Tibial artery (tissue), 4 donors: ENCODE results near the gene CREB5.

Source experiments
- DNase-seq, 2 donors: peaks; one replicate each; pipeline ENCODE4 v3.0.0-alpha.2; 2019
- H3K27ac ChIP-seq, 2 donors: fragments of 200-600 bp; sonication (generic) in 1 of 2; 1 replicate in 1 of 2; 2 replicates in 1 of 2; pipeline ENCODE4 v1.5.1; 2018 to 2019; ENCODE audit warnings: mild to moderate bottlenecking in 1 of 2
- H3K27me3 ChIP-seq, 2 donors: fragments of 200-600 bp; sonication (generic) in 1 of 2; one replicate each; pipeline versions ENCODE4 v1.5.1 to v1.6.0; 2016 to 2019
- H3K36me3 ChIP-seq, 3 donors: fragments of 200-600 bp; sonication (generic) in 2 of 3; one replicate each; pipeline ENCODE4 v1.5.1; 2016 to 2019; ENCODE audit warnings: mild to moderate bottlenecking in 2 of 3
- H3K4me1 ChIP-seq, 4 donors: fragments of 200-600 bp; sonication (generic) in 2 of 4; 1 replicate in 3 of 4; 2 replicates in 1 of 4; pipeline ENCODE4 v1.5.1; 2016 to 2019
- H3K4me3 ChIP-seq, 2 donors: fragments of 200-600 bp; sonication (generic) in 1 of 2; 1 replicate in 1 of 2; 2 replicates in 1 of 2; pipeline ENCODE4 v1.5.1; 2018 to 2019; ENCODE audit warnings: mild to moderate bottlenecking in 2 of 2
- H3K9me3 ChIP-seq, 3 donors: fragments of 200-600 bp; sonication (generic) in 1 of 3; one replicate each; pipeline ENCODE4 v1.5.1; 2016 to 2019
- CTCF ChIP-seq, 2 experiments: fragments of 200-600 bp in 1 of 2; fragments of 450-650 bp in 1 of 2; IDR thresholded peaks; one replicate each; pipeline ENCODE4 v1.5.1; 2017 to 2019; ENCODE audit warnings: antibody characterized with exemption in 2 of 2, mild to moderate bottlenecking in 1 of 2, moderate library complexity in 1 of 2
- intact Hi-C: fragments of 100-400 bp; cut with DNase I; formaldehyde crosslinking; loops from one replicate; pipeline ENCODE4 v1.15.0; 2023; ENCODE audit warnings: low total_unique reads

Gene CREB5

GRCh38 chr7:28539289-28539981 is 127.1 kb downstream of the CREB5 start:
- TF ChIP-seq CTCF (IDR thresholded peaks at IDR 0.05) = no peak
- H3K9me3 ChIP-seq = no peaks in the 10 kb centered on the region
- no peaks in the 10 kb centered on the region for H3K36me3 ChIP-seq
- H3K27ac ChIP-seq = no peak overlapping the region
- no peaks in the 10 kb centered on the region for H3K27me3 ChIP-seq
- no peak for DNase-seq
- peaks cover 0 to 22% (median 0%) of the 10 kb centered on the region in 4 donors for H3K4me1 ChIP-seq
- intact Hi-C loops = loop anchor here (10.0 kb wide), 1 partner anchor 145 kb away; no protein-coding TSS in a partner anchor
- H3K4me3 ChIP-seq = no peak overlapping the region

- H3K9me3 ChIP-seq = no peaks in the 10 kb centered on the region
- no peak overlapping the region for H3K4me3 ChIP-seq
- peaks cover 0 to 18% (median 0%) of the 10 kb centered on the region in 4 donors for H3K4me1 ChIP-seq
- H3K27me3 ChIP-seq = no peaks in the 10 kb centered on the region
- H3K27ac ChIP-seq = no peak overlapping the region
- TF ChIP-seq CTCF (IDR thresholded peaks at IDR 0.05) = no peak
- intact Hi-C loops = no loop called here
- no peak for DNase-seq
- H3K36me3 ChIP-seq = no peaks in the 10 kb centered on the region
These were observed 130.1 kb downstream of the CREB5 start for GRCh38 chr7:28542410-28542809.

- Histone ChIP-seq H3K36me3 (no peaks in the 10 kb centered on the region), H3K4me1 (peaks cover 0 to 18% (median 0%) of the 10 kb centered on the region in 4 donors), H3K4me3 (no peak overlapping the region), H3K27ac (no peak overlapping the region), H3K9me3 (no peaks in the 10 kb centered on the region), H3K27me3 (no peaks in the 10 kb centered on the region)
- intact Hi-C loops = no loop called here
- TF ChIP-seq CTCF (IDR thresholded peaks at IDR 0.05) = no peak
- DNase-seq = no peak
These were observed 132.3 kb downstream of the CREB5 start for GRCh38 chr7:28544453-28545117.

GRCh38 chr7:28546067-28546466 is 133.7 kb downstream of the CREB5 start:
- intact Hi-C loops = no loop called here
- Histone ChIP-seq H3K27me3 (no peaks in the 10 kb centered on the region), H3K4me3 (no peak overlapping the region), H3K36me3 (no peaks in the 10 kb centered on the region), H3K27ac (no peak overlapping the region), H3K4me1 (peaks cover 0 to 18% (median 0%) of the 10 kb centered on the region in 4 donors), H3K9me3 (no peaks in the 10 kb centered on the region)
- no peak for TF ChIP-seq CTCF (IDR thresholded peaks at IDR 0.05)
- no peak for DNase-seq

- H3K4me3 ChIP-seq = no peak overlapping the region
- H3K36me3 ChIP-seq = no peaks in the 10 kb centered on the region
- no peak overlapping the region for H3K27ac ChIP-seq
- no peaks in the 10 kb centered on the region for H3K27me3 ChIP-seq
- no peak for TF ChIP-seq CTCF (IDR thresholded peaks at IDR 0.05)
- DNase-seq = no peak
- no peaks in the 10 kb centered on the region for H3K9me3 ChIP-seq
- peaks cover 0 to 15% (median 2%) of the 10 kb centered on the region in 4 donors for H3K4me1 ChIP-seq
- intact Hi-C loops = no loop called here
These were observed 134.8 kb downstream of the CREB5 start for GRCh38 chr7:28547115-28547514.
